ENCODE measurements around the gene PANK4.

The PANK4 gene

GRCh38 chr1:2528966-2529783, 2.8 kb upstream of the PANK4 start:
- no peak for DNase-seq (ENCODE audit: low spot score)

GRCh38 chr1:2528611-2528965, 2.2 kb upstream of the PANK4 start:
- no peak for DNase-seq (ENCODE audit: low spot score)

- DNase-seq (ENCODE audit: low spot score) = no peak
These were observed 1.6 kb upstream of the PANK4 start for GRCh38 chr1:2528016-2528415.

GRCh38 chr1:2527556-2527860, 1.1 kb upstream of the PANK4 start:
- DNase-seq (ENCODE audit: low spot score) = no peak

GRCh38 chr1:2526824-2527555, 594 bp upstream of the PANK4 start:
- peak; percentile 83 for DNase-seq (ENCODE audit: low spot score)

GRCh38 chr1:2525572-2525919, 850 bp downstream of the PANK4 start:
- DNase-seq (ENCODE audit: low spot score) = no peak

DNA sequence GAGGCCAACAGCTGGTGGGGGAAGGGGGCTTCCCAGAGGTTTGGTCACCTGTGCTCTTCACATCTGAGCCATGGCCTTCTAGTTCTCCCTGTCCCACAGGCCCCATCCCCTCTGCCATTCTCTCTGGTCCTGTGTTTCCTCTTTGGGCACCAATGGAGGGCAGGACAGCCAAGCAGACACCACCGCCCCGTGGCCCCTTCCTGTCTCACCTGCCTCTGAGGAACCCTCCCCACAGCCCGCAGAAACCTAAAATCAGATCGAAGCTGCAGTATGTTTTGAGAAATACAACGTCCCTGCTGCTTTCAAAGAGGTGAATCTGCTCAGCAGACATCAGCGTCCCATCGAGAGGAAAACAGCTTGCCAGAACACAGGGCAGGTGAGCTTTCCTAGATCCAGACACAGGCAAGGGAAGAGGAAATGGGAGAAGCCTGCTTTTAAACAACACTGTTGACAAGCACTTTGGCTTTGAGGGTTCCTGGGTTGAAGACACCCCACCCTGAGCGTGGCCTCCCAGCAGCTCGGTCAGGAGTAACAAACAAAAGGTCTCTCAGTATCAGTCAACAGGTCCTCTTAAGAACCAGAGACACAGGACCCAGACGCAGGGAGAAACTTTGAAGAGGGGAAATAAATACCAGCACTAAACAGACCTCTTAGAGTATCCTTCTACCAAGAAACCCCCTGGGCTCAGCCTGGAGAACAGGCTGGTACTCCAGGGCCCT, 2.3 kb downstream of the PANK4 start:
- DNase-seq (ENCODE audit: low spot score) = no peak

DNA sequence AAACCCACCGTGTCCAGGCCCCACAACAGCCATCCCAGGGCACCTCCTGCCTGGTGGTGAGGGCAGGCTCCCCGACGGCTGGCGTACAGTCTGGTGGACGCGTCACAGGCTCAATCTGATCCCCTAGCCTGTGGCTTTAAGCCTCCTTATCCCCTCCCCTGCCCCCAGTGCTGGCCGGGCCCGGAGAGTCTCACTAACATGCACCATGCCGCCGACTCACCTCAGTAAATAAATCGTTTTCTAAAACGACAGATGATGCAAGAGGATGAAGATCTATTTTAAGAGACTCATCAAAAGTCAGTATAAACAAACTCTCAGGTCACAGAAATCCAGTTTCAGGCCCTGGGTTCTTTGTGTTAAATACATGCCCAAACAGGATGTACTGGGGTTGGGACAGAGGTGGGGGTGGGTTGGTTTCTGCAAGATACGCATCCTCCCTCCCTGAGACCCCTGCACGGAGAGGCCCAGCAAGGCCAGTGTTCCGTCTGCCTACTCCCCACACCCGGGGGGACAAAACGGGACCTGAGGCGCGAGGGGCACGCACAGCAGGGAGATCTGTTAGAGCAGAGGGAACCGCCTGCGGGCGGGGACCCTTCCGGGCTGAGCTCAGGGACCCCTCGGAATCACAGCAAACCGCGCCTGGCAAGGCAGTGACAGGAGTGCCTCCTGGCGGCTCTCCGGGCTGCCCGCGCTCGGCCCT, 3.1 kb downstream of the PANK4 start:
- no peak for DNase-seq (ENCODE audit: low spot score)

GRCh38 chr1:2522230-2522629, 4.2 kb downstream of the PANK4 start:
- DNase-seq (ENCODE audit: low spot score) = no peak

DNA sequence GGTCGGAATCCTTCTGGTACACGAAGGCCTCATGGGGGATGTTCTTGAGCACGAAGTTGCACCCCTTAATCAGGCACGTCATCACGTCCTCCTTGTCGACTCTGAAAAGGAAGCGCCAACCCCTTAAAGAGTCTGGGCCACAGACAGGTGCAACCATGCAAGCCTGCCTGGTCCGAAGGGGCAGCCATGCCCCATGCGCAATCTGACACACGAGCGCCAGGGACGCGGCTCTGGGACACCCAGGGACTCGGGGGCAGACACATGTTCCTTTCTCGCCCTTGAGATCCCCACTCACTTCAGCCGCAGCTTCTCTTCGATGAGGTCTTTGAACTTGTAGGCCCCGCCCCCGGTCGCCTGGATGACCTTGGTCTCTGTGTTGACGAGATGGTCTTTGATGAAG, 5.6 kb downstream of the PANK4 start:
- no peak for DNase-seq (ENCODE audit: low spot score)

- no peak for DNase-seq (ENCODE audit: low spot score)
These were observed 6.2 kb downstream of the PANK4 start for GRCh38 chr1:2520206-2520605.

DNA sequence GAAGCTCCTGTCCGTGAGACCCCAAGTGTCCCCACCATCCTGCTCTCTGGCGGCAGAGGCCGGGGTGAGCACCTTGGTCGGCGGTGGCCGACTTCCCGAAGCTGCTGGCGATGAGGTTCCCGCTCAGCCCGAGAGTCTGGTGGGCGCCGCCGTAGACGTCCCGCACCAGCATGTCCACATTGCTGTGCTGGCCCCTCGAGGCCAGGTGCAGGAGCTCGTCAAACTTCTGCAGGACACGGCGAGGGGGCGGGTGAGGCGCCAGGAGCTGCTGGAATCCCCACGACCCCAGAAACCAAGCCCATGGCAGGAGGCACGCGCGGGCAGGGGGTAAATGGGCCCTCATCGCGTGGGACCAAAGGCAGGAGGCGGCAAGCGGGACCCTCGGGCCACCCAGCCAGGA, 6.7 kb downstream of the PANK4 start:
- DNase-seq (ENCODE audit: low spot score) = no peak

DNA sequence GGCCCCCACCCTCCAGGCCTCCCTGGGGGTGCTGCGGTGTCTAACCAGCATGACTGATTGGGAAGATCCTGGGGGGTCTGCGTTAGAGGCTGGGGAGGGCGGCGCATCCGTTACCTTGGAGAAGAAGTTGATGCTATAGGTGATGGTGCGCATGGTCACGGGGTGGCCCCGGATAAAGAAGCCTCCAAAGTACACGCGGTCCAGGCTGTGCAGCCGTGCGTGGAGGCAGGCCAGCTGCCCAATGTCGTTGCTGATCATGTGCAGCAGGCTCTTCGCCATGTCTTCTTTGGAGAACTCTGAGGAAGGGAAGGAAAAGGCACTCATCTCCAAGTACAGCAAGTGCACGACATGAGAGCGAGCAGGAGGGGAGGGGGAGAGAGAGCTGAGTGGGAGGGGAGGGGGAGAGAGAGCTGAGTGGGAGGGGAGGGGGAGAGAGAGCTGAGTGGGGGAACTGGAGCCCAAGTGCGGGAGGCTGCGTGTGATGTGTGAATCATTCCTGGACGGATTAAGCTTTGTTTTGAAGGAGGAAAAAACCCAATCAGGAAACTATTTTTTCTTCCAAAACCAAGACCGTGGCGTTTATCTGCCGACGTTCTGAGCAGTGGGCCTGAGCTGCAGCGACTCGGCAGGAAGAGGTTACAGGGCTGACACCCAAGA, 7.2 kb downstream of the PANK4 start:
- DNase-seq (ENCODE audit: low spot score) = no peak

DNA sequence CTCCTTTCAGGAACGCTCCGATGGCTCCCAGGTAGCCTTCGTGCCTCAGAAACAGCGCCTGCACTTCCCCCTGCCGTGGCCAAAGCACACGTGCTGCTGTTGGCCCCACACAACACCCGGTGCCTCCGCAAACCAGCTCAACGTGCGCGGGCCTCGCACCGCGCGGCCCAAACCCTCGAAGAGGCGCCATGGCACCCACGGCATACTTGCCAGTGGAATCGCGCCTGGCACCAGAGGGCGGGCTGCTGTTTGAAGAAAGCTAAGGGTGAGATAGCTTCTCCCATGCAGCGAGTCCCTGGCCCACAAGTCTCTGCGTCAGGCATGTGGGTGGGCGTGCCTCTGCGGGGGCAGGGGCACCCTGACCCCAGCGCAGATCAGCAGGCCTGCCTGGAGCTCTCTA, 7.9 kb downstream of the PANK4 start:
- no peak for DNase-seq (ENCODE audit: low spot score)

GRCh38 chr1:2517966-2518365, 8.4 kb downstream of the PANK4 start:
- DNase-seq (ENCODE audit: low spot score) = no peak

GRCh38 chr1:2516946-2517345, 9.4 kb downstream of the PANK4 start:
- DNase-seq (ENCODE audit: low spot score) = no peak

DNA sequence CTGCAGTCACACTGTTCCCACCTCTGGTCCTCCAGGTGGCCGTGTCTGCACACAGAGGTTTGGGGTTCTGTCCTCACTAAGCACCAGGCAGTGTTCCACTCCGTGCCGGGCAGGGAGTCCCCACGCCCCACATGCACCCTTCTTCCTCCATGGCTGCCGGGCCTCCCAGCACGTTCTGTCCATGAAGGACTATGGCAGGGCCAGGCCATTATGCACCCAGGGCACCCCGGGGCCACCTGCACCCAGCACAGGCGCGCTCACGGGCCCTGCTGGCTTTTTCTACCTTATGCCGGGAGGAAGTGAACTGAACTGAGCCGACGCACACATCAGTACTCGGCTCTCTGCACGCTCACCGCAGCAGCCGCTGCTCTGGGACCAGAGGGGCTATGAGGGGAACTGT, 10.3 kb downstream of the PANK4 start:
- DNase-seq (ENCODE audit: low spot score) = no peak

GRCh38 chr1:2515763-2516080, 10.7 kb downstream of the PANK4 start:
- no peak for DNase-seq (ENCODE audit: low spot score)

DNA sequence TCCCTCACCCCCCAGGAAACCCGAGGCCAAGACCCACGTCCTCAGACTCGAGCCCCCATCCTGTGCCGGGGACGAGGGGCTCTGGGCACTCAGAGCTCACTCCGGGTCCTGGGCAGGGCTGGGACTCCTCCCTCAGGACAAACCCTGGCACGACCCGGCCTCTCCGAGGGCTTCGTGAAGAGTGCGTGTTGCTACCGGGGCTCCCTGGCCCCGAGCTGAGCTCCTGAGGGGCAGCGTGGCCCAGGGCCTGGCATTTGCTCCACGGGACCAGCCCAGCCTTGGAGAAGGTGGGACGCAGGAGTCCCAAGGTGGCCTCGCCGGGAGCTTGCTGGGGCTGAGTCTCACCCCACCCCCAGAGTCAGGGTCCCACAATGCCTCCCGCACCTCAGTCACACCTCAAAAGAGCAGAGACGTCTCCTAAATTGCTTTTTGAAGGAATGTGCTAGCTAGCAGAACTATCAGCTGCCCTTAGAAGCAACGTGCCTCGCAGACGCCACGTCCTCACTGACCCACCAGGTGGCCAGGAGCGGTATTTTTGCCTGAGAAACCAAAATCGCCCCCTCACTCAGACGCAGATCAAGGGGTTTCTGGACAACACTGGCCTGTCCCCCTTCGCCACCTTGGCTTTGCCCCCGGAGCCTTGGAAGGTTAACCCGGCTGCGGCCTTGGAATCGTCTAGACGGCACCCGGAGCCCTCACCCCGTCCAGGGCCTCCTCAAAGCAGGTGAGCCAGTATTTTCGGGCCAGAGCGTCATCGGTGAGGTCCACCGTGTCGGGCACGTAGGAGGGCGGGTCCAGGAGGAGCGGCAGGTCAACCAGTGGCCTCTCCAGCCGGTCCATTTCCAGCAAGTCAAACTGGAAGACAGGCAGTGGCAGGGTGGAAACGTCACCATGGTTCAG, 11.3 kb downstream of the PANK4 start:
- DNase-seq (ENCODE audit: low spot score) = no peak

DNA sequence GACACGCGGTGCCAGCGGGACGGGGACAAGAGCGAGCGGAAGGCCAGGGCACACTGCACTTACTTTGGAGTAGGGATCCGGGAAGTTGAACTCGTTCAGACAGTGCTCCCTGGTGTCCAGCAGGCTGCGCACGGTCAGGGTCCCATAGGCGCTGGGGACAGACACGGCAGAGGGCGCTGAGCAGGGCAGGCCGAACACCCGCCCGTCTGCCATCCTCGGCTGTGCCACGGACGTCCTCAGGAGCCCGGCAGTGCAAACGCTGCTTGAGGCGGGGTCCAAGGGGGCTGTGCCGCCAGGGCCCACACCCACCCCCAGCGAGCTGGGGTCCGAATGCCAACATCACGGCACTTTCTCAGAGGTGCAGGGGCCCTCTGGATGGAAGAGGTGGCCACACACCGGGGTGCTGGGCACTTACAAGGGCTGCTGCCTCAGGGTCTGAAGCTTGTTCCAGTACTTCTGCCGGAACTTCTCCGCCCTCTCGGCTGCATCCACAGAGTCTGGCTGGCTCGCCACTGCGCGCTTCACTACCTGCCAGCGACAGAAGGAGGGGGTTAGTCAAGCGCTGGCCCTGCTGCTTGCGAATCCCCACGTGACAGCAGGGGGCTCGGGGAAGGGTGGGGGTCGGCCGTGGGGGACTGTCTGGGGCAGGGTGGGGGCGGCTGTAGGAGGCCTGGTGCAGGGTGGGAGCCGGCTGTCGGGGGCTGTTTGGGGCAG, 12.3 kb downstream of the PANK4 start:
- no peak for DNase-seq (ENCODE audit: low spot score)
